H1 (cell line): ENCODE measurements around the gene RFX2. TPM values are rescaled to one million over a fixed set of nuclear protein-coding genes. Genes with fewer than 3 reads are reported as not detected.

ENCODE experiments used
- CTCF ChIA-PET: fragments of 300-600 bp; sonication (Branson Sonifier 250); formaldehyde crosslinking; loops from one replicate; lab custom pipeline; 2021; ENCODE audit not compliant: partially characterized antibody; lab: Charles Lee
- POLR2A ChIA-PET: fragments of 300-600 bp; sonication (Branson Sonifier 250); formaldehyde crosslinking; loops from one replicate; lab custom pipeline; 2021; ENCODE audit warnings: inconsistent platforms; ENCODE audit not compliant: partially characterized antibody; lab: Charles Lee
- DNase-seq, 2 experiments: peaks; one replicate each; pipeline versions ENCODE4 v3.0.0 to v3.0.0-alpha.2; 2010 to 2022; ENCODE audit warnings: low spot score in 2 of 2, low read depth in 1 of 2, mixed read lengths in 1 of 2
- FAIRE-seq: peaks from 2 replicates; lab custom pipeline; 2011; peaks lifted over from hg19 to GRCh38; lab: Jason Lieb, UNC
- H2AFZ ChIP-seq: 2 replicates; pipeline ENCODE4 v1.8.1; 2012; ENCODE audit warnings: low read length, inconsistent platforms
- H2AK5ac ChIP-seq: 2 replicates; pipeline ENCODE4 v1.6.1; 2013; ENCODE audit warnings: low read depth, low read length
- H2BK120ac ChIP-seq: replicated peaks from 2 replicates; pipeline ENCODE3; 2013; ENCODE audit warnings: low read depth, low read length, inconsistent platforms
- H2BK12ac ChIP-seq: 2 replicates; pipeline ENCODE4 v1.6.1; 2013; ENCODE audit warnings: low read depth, low read length
- H2BK15ac ChIP-seq: 2 replicates; pipeline ENCODE4 v1.6.1; 2013; ENCODE audit warnings: low read length
- H2BK20ac ChIP-seq: 2 replicates; pipeline ENCODE4 v1.6.1; 2013; ENCODE audit warnings: low read length
- H2BK5ac ChIP-seq: 2 replicates; pipeline ENCODE4 v1.6.1; 2013; ENCODE audit warnings: low read depth, low read length
- H3K14ac ChIP-seq: 2 replicates; pipeline ENCODE4 v1.6.1; 2013; ENCODE audit warnings: inconsistent platforms; ENCODE audit not compliant: insufficient read length
- H3K18ac ChIP-seq: 2 replicates; pipeline ENCODE4 v1.6.1; 2013; ENCODE audit warnings: low read length; ENCODE audit errors: extremely low read depth
- H3K23ac ChIP-seq: 2 replicates; pipeline ENCODE4 v1.6.1; 2013; ENCODE audit warnings: inconsistent platforms; ENCODE audit not compliant: insufficient read length
- H3K23me2 ChIP-seq: 2 replicates; pipeline ENCODE4 v1.6.1; 2013; ENCODE audit warnings: low read depth, low read length
- H3K27ac ChIP-seq: 2 replicates; pipeline ENCODE4 v1.6.1; 2011; ENCODE audit warnings: low read depth, low read length, inconsistent platforms
- H3K27me3 ChIP-seq, 4 experiments: replicated peaks in 1 of 4; 1 replicate in 1 of 4; 2 replicates in 3 of 4; pipeline versions ENCODE4 v1.6.1 to v1.8.1; 2011 to 2013; ENCODE audit warnings: low read length in 3 of 4, mild to moderate bottlenecking in 3 of 4, inconsistent platforms in 2 of 4, mixed read lengths in 2 of 4, moderate library complexity in 1 of 4; ENCODE audit not compliant: control insufficient read depth in 3 of 4, insufficient read depth in 3 of 4; ENCODE audit errors: extremely low read depth in 1 of 4
- H3K36me3 ChIP-seq, 4 experiments: 2 replicates each; pipeline versions ENCODE4 v1.6.1 to v1.8.1; 2011 to 2013; ENCODE audit warnings: mild to moderate bottlenecking in 4 of 4, low read length in 3 of 4, moderate library complexity in 2 of 4, control low read depth in 1 of 4, inconsistent platforms in 1 of 4; ENCODE audit not compliant: insufficient read depth in 4 of 4, control insufficient read depth in 2 of 4
- H3K4ac ChIP-seq: replicated peaks from 2 replicates; pipeline ENCODE3; 2013; ENCODE audit warnings: low read length, low read depth, mixed read lengths, inconsistent platforms; ENCODE audit not compliant: insufficient read length
- H3K4me1 ChIP-seq, 4 experiments: replicated peaks in 1 of 4; 1 replicate in 1 of 4; 2 replicates in 3 of 4; pipeline versions ENCODE4 v1.6.1 to v1.8.1; 2011 to 2013; ENCODE audit warnings: low read length in 3 of 4, inconsistent platforms in 2 of 4, mixed read lengths in 1 of 4; ENCODE audit not compliant: insufficient read depth in 4 of 4, control insufficient read depth in 3 of 4
- H3K4me2 ChIP-seq, 2 experiments: 2 replicates each; pipeline versions ENCODE4 v1.6.1 to v1.8.1; 2011 to 2013; ENCODE audit warnings: low read depth in 2 of 2, low read length in 2 of 2, control low read depth in 1 of 2, inconsistent platforms in 1 of 2, mild to moderate bottlenecking in 1 of 2; ENCODE audit not compliant: insufficient read depth in 1 of 2
- H3K4me3 ChIP-seq, 4 experiments: fragments of 200-600, 300-600 bp in 1 of 4; sonication (generic), shearing (Covaris generic), sonication (Bioruptor Twin) in 1 of 4; 2 replicates each; pipeline versions ENCODE4 v1.5.1 to v1.8.1; 2011 to 2016; ENCODE audit warnings: low read length in 4 of 4, low read depth in 3 of 4, control low read depth in 2 of 4, inconsistent platforms in 2 of 4, mild to moderate bottlenecking in 2 of 4, mixed read lengths in 1 of 4, moderate library complexity in 1 of 4; ENCODE audit not compliant: insufficient read depth in 2 of 4; ENCODE audit errors: extremely low read depth in 1 of 4
- H3K56ac ChIP-seq: replicated peaks from 2 replicates; pipeline ENCODE3; 2013; ENCODE audit warnings: low read depth, mild to moderate bottlenecking, mixed read lengths, low read length, inconsistent platforms; ENCODE audit not compliant: insufficient read length
- H3K79me1 ChIP-seq: 2 replicates; pipeline ENCODE4 v1.6.1; 2013; ENCODE audit warnings: low read depth, low read length, control low read depth
- H3K79me2 ChIP-seq, 2 experiments: 2 replicates each; pipeline versions ENCODE4 v1.6.1 to v1.8.1; 2012 to 2013; ENCODE audit warnings: low read length in 2 of 2, mild to moderate bottlenecking in 2 of 2, inconsistent platforms in 1 of 2; ENCODE audit not compliant: insufficient read depth in 2 of 2, control insufficient read depth in 1 of 2
- H3K9ac ChIP-seq, 4 experiments: replicated peaks in 1 of 4; 1 replicate in 1 of 4; 2 replicates in 3 of 4; pipeline versions ENCODE4 v1.6.1 to v1.8.1; 2011 to 2013; ENCODE audit warnings: low read depth in 3 of 4, low read length in 3 of 4, control low read depth in 2 of 4, mild to moderate bottlenecking in 2 of 4, moderate library complexity in 2 of 4, inconsistent platforms in 1 of 4; ENCODE audit errors: extremely low read depth in 1 of 4
- H3K9me3 ChIP-seq, 2 experiments: 2 replicates each; pipeline versions ENCODE4 v1.6.1 to v1.8.1; 2012 to 2013; ENCODE audit warnings: mild to moderate bottlenecking in 2 of 2, moderate library complexity in 2 of 2, control low read depth in 1 of 2, inconsistent platforms in 1 of 2, low read depth in 1 of 2, low read length in 1 of 2, mixed read lengths in 1 of 2; ENCODE audit not compliant: insufficient read depth in 2 of 2
- H4K20me1 ChIP-seq, 2 experiments: replicated peaks in 1 of 2; 2 replicates each; pipeline versions ENCODE3 to v1.8.1; 2011 to 2013; ENCODE audit warnings: inconsistent platforms in 2 of 2, low read length in 2 of 2, mild to moderate bottlenecking in 1 of 2; ENCODE audit not compliant: insufficient read depth in 2 of 2, control insufficient read depth in 1 of 2
- H4K5ac ChIP-seq: 2 replicates; pipeline ENCODE4 v1.6.1; 2013; ENCODE audit warnings: low read length, low read depth, mixed read lengths, inconsistent platforms; ENCODE audit not compliant: insufficient read length
- H4K8ac ChIP-seq: 2 replicates; pipeline ENCODE4 v1.8.0; 2013; ENCODE audit warnings: mild to moderate bottlenecking, moderate library complexity, low read length, inconsistent platforms; ENCODE audit not compliant: insufficient read depth; ENCODE audit errors: extremely low read depth
- H4K91ac ChIP-seq: replicated peaks from 2 replicates; pipeline ENCODE3; 2013; ENCODE audit warnings: low read length, mixed read lengths, inconsistent platforms; ENCODE audit not compliant: insufficient read length
- CTCF ChIP-seq, 3 experiments: IDR thresholded peaks; 1 replicate in 2 of 3; 2 replicates in 1 of 3; pipeline versions ENCODE4 v1.5.1 to v1.6.1; 2011; ENCODE audit warnings: low read length in 3 of 3, mild to moderate bottlenecking in 3 of 3, inconsistent platforms in 2 of 3, low read depth in 1 of 3, moderate library complexity in 1 of 3; ENCODE audit not compliant: insufficient read depth in 1 of 3; ENCODE audit errors: control extremely low read depth in 1 of 3
- FOSL1 ChIP-seq: IDR thresholded peaks from 2 replicates; pipeline ENCODE4 v1.6.1; 2011; ENCODE audit warnings: mild to moderate bottlenecking, low read depth, low read length, moderate library complexity; ENCODE audit not compliant: insufficient read depth
- KDM5A ChIP-seq: fragments of 200-600 bp; IDR thresholded peaks from 2 replicates; pipeline ENCODE4 v1.7.1; 2012; ENCODE audit warnings: mild to moderate bottlenecking, low read length, inconsistent platforms, mixed read lengths
- POU5F1 ChIP-seq: IDR thresholded peaks from 2 replicates; pipeline ENCODE4 v1.6.1; 2011; ENCODE audit warnings: low read depth, mild to moderate bottlenecking, low read length, moderate library complexity
- RNF2 ChIP-seq: fragments of 200-900, 300-1000 bp; sonication (generic); IDR thresholded peaks from 2 replicates; pipeline ENCODE4 v1.7.1; 2016; ENCODE audit warnings: borderline replicate concordance, low read depth, mild to moderate bottlenecking, antibody characterized with exemption, low read length; ENCODE audit not compliant: poor library complexity, severe bottlenecking; ENCODE audit errors: missing control alignments
- RXRA ChIP-seq: IDR thresholded peaks from 2 replicates; pipeline ENCODE4 v1.6.1; 2011; ENCODE audit warnings: low read depth, mild to moderate bottlenecking, low read length, moderate library complexity; ENCODE audit not compliant: insufficient read depth
- SP4 ChIP-seq: IDR thresholded peaks from 2 replicates; pipeline ENCODE4 v1.6.1; 2012; ENCODE audit warnings: low read length, inconsistent platforms
- USF2 ChIP-seq: IDR thresholded peaks from 2 replicates; pipeline ENCODE4 v1.6.1; 2011; ENCODE audit warnings: low read length, improper control_type of control experiment
- WGBS, 2 experiments: shearing (Covaris generic) in 1 of 2; methylation state at CpG; one replicate each; pipeline versions ENCODE4 v1.1.6 to v1.1.7; 2013 to 2015; ENCODE audit warnings: low lambda C conversion rate in 2 of 2, mixed read lengths in 2 of 2, inconsistent platforms in 1 of 2, low coverage in 1 of 2, missing lambda C conversion rate in 1 of 2; ENCODE audit not compliant: insufficient replicate concordance in 2 of 2, insufficient coverage in 1 of 2, insufficient read length in 1 of 2; ENCODE audit errors: extremely low coverage in 1 of 2, missing lambda C conversion rate in 1 of 2; 5-methylcytosine and 5-hydroxymethylcytosine counted together
- polyA plus RNA-seq, 7 experiments: library from polyadenylated mRNA; depleted of rRNA in 3 of 7; stranded (reverse) in 5 of 7; unstranded in 2 of 7; fragments of >200 nt in 5 of 7; fragments of 200-250 nt in 2 of 7; gene quantifications; 1 replicate in 5 of 7; 2 replicates in 1 of 7; 4 replicates in 1 of 7; pipeline versions ENCODE4 v1.2.1 to v1.2.3, GENCODE V29; 2011 to 2013; ENCODE audit warnings: missing spikeins in 2 of 7, mixed read lengths in 2 of 7
- total RNA-seq: library from RNA; stranded (reverse); fragmentation: NEBNext Ultra II Directional; extraction: Animal tissue kit (Norgen Biotek cat#: 25700); gene quantifications from 2 replicates; pipeline ENCODE4 v1.2.1, GENCODE V29; 2021

The RFX2 gene
- total and polyA plus RNA-seq, 2 of the 8 experiments (the other 6 are each of a cell fraction or from before 2014, with no cell fraction given): 4.8 to 5.3 TPM

- Histone ChIP-seq H3K4me2 (no peak overlapping the region), H2AK5ac (0 out of 2 replicates have a peak overlapping the region, but pooled peaks have one; percentile 21), H3K56ac (no peak overlapping the region), H4K20me1 (peaks cover 41 to 61% of the 10 kb centered on the region in 2 experiments), H4K8ac (no peak overlapping the region), H3K79me1 (peaks cover 64% of the 10 kb centered on the region), H3K23ac (no peak overlapping the region), H4K91ac (no peak overlapping the region), H2BK15ac (no peak overlapping the region), H2BK120ac (no peak overlapping the region), H3K4me1 (peaks cover 12 to 16% (median 14%) of the 10 kb centered on the region in 4 experiments), H3K14ac (no peak overlapping the region), H3K9ac (no peak overlapping the region; a peak in 1 of 7 replicates), H3K79me2 (peaks cover 59 to 98% of the 10 kb centered on the region in 2 experiments), H4K5ac (no peak overlapping the region), H2BK20ac (no peak overlapping the region), H3K9me3 (no peaks in the 10 kb centered on the region), H3K23me2 (peaks cover 2% of the 10 kb centered on the region; the same call in 1 of the 2 replicates), H3K36me3 (peaks cover 0 to 21% (median 7%) of the 10 kb centered on the region in 4 experiments; a peak in 6 of 8 replicates), H2BK5ac (no peak overlapping the region), H3K18ac (no peak overlapping the region), H2BK12ac (no peak overlapping the region), H3K4me3 (no peak overlapping the region), H2AFZ (no peak overlapping the region), H3K27me3 (no peaks in the 10 kb centered on the region), H3K4ac (no peak overlapping the region), H3K27ac (no peak overlapping the region)
- 96% methylated on average over 2 of the region's 2 CpGs; no CpG with 5 or more reads in 1 of the 2 experiments for WGBS, 2 experiments
- POLR2A ChIA-PET: interaction anchor here (0.9 to 4.4 kb wide), 6 partner anchors 8 to 144 kb away, joined by 3 to 13 read pairs (median 4); no protein-coding TSS in a partner anchor
- CTCF ChIA-PET: interaction anchor here (0.6 to 2.2 kb wide), 7 partner anchors 16 to 1984 kb away, joined by 3 to 7 read pairs (median 4); no protein-coding TSS in a partner anchor
- no peak for FAIRE-seq
- no peak for DNase-seq
- no peak for TF ChIP-seq USF2
- TF ChIP-seq KDM5A: no peak
- no peak for TF ChIP-seq CTCF (IDR thresholded peaks at IDR 0.05; ENCODE audit: control extremely low read depth in 1 of 3, insufficient read depth in 1 of 3, low read depth in 1 of 3, low read length in 3 of 3)
- no peak for TF ChIP-seq RNF2
- no peak for TF ChIP-seq RXRA
- TF ChIP-seq POU5F1: no peak
- no peak for TF ChIP-seq FOSL1
- TF ChIP-seq SP4: no peak
These were observed 138.5 kb downstream of the RFX2 start for GRCh38 chr19:5971714-5972354.
